ENCODE measurements around the gene SERPINA12.

The SERPINA12 gene

DNA sequence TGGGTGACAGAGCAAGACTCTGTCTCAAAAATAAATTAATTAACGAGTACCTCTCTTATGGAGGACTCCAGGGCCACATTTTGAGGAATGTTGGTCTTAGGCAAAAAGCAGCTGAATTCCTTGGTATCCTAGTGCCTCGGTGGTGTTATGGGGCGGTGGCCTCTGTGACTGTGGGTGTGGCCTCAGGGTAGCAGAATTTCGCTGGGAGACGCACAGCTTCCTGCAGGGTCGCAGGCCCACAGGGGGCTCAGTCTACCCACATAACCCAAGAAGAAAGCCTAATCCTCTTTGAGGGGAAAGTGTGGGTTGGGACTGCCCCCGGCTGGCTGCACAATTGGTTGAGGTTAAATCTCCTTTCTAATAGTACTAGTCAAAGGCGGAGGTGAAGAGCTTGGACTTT, 40.8 kb upstream of the SERPINA12 start:
- H3K27ac ChIP-seq (replicated peaks) = no peak overlapping the region
- no peak overlapping the region for H3K4me3 ChIP-seq (replicated peaks; ENCODE audit: insufficient read depth, low read length)
- peaks cover 6% of the 10 kb centered on the region for H3K27me3 ChIP-seq (ENCODE audit: insufficient read depth, poor library complexity, severe bottlenecking)
- no peak for TF ChIP-seq GABPA (IDR thresholded peaks at IDR 0.05; ENCODE audit: low read depth)
- TF ChIP-seq, protein P1, sequence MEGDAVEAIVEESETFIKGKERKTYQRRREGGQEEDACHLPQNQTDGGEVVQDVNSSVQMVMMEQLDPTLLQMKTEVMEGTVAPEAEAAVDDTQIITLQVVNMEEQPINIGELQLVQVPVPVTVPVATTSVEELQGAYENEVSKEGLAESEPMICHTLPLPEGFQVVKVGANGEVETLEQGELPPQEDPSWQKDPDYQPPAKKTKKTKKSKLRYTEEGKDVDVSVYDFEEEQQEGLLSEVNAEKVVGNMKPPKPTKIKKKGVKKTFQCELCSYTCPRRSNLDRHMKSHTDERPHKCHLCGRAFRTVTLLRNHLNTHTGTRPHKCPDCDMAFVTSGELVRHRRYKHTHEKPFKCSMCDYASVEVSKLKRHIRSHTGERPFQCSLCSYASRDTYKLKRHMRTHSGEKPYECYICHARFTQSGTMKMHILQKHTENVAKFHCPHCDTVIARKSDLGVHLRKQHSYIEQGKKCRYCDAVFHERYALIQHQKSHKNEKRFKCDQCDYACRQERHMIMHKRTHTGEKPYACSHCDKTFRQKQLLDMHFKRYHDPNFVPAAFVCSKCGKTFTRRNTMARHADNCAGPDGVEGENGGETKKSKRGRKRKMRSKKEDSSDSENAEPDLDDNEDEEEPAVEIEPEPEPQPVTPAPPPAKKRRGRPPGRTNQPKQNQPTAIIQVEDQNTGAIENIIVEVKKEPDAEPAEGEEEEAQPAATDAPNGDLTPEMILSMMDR (IDR thresholded peaks at IDR 0.05; ENCODE audit: insufficient read depth, low read length) = no peak
- TF ChIP-seq SPI1 (IDR thresholded peaks at IDR 0.05; ENCODE audit: borderline replicate concordance, low read depth) = no peak
- no peak for DNase-seq (ENCODE audit: low read depth in 1 of 2, low spot score in 1 of 2)

DNA sequence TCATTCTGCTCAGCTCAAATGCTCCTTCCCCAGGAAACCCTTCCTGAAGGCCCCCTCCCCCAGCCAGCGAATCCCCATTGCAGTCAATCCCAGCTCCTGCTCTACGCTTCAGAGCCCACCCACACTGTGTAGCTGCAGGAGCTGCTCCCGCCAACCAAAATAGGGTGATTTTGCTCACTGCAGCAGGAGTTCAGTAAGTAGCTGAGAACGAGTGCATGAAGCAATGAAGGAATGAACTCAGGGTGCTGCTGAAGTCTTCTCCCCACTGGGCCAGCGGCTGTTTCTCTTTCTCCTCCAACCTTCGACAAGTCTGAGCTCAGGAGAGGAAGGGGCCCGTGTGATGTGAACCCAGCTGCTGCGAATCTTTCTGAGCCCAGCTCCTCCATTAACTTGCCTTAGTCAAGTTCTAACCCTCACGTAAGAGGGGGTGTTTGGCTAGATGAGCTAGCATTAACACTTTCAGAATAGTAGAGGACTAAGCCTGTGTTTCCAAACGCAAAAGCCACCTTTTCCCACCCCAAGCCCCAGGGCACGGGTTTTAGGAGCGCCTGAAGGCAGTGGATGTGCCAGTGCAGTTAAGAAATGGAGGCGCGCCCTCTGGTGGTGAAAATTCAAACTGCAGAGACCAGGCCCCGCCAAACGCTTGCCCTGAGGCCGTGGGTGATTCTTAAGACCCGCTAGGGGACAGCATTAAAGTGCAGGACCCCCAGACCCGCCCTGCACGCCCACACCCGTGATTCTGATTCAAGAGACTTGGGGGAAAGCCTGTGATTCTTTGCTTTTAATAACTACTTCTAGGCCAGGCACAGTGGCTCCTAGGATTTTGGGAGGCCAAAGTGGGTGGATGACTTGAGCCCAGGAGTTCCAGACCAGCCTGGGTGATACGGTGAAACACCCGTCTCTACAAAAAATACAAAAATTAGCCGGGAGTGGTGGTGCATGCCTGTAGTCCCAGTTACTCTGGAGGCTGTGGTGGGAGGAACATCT, 40.0 kb upstream of the SERPINA12 start:
- TF ChIP-seq, protein P2, sequence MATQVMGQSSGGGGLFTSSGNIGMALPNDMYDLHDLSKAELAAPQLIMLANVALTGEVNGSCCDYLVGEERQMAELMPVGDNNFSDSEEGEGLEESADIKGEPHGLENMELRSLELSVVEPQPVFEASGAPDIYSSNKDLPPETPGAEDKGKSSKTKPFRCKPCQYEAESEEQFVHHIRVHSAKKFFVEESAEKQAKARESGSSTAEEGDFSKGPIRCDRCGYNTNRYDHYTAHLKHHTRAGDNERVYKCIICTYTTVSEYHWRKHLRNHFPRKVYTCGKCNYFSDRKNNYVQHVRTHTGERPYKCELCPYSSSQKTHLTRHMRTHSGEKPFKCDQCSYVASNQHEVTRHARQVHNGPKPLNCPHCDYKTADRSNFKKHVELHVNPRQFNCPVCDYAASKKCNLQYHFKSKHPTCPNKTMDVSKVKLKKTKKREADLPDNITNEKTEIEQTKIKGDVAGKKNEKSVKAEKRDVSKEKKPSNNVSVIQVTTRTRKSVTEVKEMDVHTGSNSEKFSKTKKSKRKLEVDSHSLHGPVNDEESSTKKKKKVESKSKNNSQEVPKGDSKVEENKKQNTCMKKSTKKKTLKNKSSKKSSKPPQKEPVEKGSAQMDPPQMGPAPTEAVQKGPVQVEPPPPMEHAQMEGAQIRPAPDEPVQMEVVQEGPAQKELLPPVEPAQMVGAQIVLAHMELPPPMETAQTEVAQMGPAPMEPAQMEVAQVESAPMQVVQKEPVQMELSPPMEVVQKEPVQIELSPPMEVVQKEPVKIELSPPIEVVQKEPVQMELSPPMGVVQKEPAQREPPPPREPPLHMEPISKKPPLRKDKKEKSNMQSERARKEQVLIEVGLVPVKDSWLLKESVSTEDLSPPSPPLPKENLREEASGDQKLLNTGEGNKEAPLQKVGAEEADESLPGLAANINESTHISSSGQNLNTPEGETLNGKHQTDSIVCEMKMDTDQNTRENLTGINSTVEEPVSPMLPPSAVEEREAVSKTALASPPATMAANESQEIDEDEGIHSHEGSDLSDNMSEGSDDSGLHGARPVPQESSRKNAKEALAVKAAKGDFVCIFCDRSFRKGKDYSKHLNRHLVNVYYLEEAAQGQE (IDR thresholded peaks at IDR 0.05; ENCODE audit: insufficient replicate concordance, low read depth) = no peak
- TF ChIP-seq, protein P1 (IDR thresholded peaks at IDR 0.05; ENCODE audit: insufficient read depth, low read length) = peak; percentile 76
- Histone ChIP-seq H3K27ac (replicated peaks) (no peak overlapping the region), H3K4me3 (replicated peaks; ENCODE audit: insufficient read depth, low read length) (no peak overlapping the region), H3K27me3 (ENCODE audit: insufficient read depth, poor library complexity, severe bottlenecking) (peaks cover 4% of the 10 kb centered on the region)
- DNase-seq (ENCODE audit: low read depth in 1 of 2, low spot score in 1 of 2) = peak; percentile 11 to 42

DNA sequence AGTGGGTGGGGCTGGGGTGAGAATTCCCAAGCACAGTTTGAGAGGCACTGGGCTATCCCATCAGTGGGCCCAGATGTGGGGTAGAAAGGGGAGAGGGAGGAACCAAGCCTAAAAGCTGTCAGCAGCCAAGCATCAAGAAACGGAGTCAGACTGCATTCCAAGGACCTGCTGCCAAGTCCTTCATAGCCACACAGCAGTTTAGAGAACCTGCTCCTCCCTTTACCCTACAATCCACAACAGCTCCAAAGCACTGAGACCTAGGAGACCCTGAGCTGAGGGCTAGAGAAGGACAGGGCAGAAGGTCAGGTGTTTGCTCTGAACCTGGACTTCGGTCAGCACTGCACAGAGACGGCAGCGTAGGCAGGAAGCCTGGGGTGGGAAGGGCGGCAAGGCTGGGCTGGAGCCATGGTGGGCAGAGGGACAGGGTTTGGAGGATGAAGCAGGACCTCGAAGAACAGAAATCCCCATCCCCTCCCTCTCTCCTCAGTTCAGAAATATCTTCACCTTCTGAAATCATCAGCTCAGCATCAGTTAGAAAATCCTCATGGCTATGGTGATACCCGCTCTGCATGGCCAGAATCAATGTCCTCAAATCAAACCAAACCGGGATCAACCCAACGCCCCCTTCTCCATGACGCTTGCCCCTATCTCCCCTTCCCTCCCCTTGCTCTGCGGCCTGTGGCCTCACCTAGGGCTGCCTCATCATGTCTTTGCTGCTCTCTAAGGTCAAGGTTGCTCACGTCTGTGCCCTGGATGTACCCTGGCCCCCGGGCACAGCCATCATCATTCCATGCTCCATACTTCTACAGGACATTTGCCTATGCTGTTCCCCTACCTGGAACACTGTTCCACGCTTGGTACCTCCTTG, 39.1 kb upstream of the SERPINA12 start:
- no peak for DNase-seq (ENCODE audit: low read depth in 1 of 2, low spot score in 1 of 2)
- H3K27ac ChIP-seq (replicated peaks) = no peak overlapping the region
- no peak for TF ChIP-seq SPI1 (IDR thresholded peaks at IDR 0.05; ENCODE audit: borderline replicate concordance, low read depth)
- TF ChIP-seq, protein P2 (IDR thresholded peaks at IDR 0.05; ENCODE audit: insufficient replicate concordance, low read depth) = no peak
- TF ChIP-seq, protein P1 (IDR thresholded peaks at IDR 0.05; ENCODE audit: insufficient read depth, low read length) = no peak
- TF ChIP-seq POLR2AphosphoS5 (IDR thresholded peaks at IDR 0.05; ENCODE audit: low read depth) = no peak
- no peak for TF ChIP-seq GABPA (IDR thresholded peaks at IDR 0.05; ENCODE audit: low read depth)

More for the DNA sequence above, 39.1 kb upstream of the SERPINA12 start:
- Histone ChIP-seq H3K4me3 (replicated peaks; ENCODE audit: insufficient read depth, low read length) (no peak overlapping the region), H3K27me3 (ENCODE audit: insufficient read depth, poor library complexity, severe bottlenecking) (peaks cover 4% of the 10 kb centered on the region)

Measured in HL-60 (cell line).